Activated CD4-positive, alpha-beta T cell treated with anti-CD3 and anti-CD28 coated beads, Interleukin-2, amount 50 U/mL, for 24 hours (primary cell): ENCODE measurements around the gene NAA16.
"Not testable (repeated sequence)": the region's sequence is repeated elsewhere in the genome, so short reads cannot be mapped to it uniquely, and the experiment has no call there.

Source experiments
- DNase-seq, 2 donors: peaks; one replicate each; pipeline ENCODE4 v3.0.0-alpha.2; 2020; ENCODE audit warnings: low read depth in 1 of 2, low spot score in 1 of 2

The NAA16 gene

GRCh38 chr13:41352935-41353840 is 42.1 kb downstream of the NAA16 start:
- DNase-seq = peak in 1 of 2 donors; percentile 41

- no peak for DNase-seq
Observed at GRCh38 chr13:41354416-41354815, 43.3 kb downstream of the NAA16 start.

DNA sequence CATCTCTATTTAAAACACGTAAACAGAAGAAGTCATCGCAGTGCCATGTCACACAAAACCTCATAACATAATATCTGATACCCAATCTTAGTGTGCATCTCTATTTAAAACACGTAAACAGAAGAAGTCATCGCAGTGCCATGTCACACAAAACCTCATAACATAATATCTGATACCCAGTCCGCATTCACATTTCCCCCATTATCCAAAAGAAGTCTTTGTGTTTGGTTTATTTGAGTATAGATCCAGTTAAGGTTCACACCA is 45.2 kb downstream of the NAA16 start:
- not testable (repeated sequence) for DNase-seq

GRCh38 chr13:41356786-41357185 is 45.7 kb downstream of the NAA16 start:
- DNase-seq = no peak

GRCh38 chr13:41361491-41361890 is 50.4 kb downstream of the NAA16 start:
- DNase-seq = no peak

DNA sequence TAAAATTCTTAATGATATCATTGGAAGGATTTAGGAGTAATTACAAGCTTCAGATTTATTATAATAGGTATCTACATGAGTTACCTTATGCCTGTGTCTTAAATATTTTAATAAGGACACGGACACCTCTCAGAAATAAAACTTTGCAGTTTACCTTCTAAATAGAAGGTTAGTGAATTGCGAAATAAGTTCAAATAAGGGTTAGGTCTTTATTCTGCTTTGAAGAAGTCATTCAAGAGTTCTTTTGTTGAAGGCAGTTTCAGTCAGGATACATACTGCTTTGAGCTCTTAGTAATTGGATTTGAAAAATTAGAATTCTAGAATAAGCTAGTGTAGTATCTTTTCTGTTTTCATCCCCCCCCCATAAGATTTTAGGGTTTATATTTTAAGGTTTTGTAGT is 53.0 kb downstream of the NAA16 start:
- DNase-seq = no peak

- no peak for DNase-seq
Observed at GRCh38 chr13:41365631-41366030, 54.6 kb downstream of the NAA16 start.

- DNase-seq = no peak
Observed at GRCh38 chr13:41370736-41371135, 59.7 kb downstream of the NAA16 start.

GRCh38 chr13:41377446-41377845 is 66.4 kb downstream of the NAA16 start:
- DNase-seq = no peak

DNA sequence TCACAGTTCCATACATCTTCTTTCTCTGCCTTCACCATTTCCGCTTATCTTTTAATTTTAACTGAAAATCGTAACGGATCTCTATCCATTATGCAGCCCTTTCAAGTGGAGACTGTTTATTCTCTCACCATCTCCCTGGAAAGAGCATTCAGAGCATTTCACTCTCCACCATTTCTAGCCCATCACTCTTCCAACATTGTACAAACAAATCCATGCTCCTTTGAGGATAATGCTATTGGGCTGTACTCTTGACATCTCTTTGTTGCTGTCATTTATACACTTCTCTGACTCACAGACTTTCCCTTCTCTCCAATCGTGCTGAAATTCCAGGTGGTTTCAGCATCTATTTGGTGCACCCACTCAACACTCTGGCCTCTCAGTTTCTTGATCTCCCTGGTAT is 71.4 kb downstream of the NAA16 start:
- no peak for DNase-seq

DNA sequence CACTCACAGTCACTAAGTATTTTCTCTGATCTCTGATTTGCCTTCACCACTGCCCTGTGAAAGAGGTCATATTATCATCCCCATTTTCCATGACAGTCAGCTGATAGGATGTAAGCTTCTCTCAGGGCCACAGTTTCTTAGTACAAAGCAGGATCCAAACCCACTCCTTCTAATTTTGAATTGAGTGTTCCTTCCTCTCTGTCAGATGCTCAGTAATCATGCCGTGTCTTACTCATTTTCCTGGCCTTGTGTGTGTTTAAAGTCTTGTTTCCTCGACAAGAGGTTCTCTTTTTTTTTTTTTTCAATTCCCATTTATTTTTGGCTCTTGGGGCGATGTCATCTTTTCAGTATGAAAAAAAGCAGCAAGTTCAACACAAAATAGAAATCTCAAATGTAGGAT is 72.3 kb downstream of the NAA16 start:
- no peak for DNase-seq

- no peak for DNase-seq
Observed at GRCh38 chr13:41384749-41385503, 73.9 kb downstream of the NAA16 start.

DNA sequence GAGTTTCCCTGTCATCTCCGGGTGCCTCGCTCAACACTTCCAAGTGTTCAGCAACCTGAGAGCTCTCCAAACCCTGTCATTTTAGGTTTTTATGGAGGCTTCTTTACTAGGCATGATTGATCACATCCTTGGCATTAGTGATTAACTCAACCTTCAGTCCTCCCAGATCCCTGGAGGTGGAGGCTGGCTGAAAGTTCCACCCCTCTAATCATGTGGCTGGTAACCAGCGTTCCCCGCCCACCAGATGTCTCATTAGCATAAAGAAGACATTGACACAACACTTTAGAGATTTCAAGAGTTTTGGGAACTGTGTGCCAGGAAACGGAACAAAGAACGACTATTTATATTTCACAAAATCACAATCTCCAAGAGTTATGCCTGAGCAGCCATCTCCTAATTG is 75.1 kb downstream of the NAA16 start:
- DNase-seq = no peak

DNA sequence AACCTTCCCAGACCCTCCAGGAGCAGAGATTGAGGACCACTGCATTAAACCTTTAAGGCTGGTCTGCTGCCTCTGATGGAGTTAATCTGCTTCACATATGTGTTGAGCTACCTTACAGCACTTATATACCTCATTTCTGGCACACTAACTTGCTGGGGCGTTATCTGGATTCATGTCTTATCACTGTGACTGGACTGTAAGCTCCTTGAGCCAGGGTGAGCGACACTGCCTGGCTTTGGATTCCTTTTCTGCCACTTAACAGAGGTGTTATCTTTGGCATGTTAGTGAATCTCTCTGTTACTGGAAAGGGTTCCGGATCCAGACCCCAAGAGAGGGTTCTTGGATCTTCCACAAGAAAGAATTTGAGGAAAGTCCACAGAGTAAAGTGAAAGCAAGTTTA is 76.5 kb downstream of the NAA16 start:
- DNase-seq = no peak

GRCh38 chr13:41388143-41388881 is 77.2 kb downstream of the NAA16 start:
- DNase-seq = no peak

- DNase-seq = no peak
Observed at GRCh38 chr13:41389580-41389979, 78.5 kb downstream of the NAA16 start.

DNA sequence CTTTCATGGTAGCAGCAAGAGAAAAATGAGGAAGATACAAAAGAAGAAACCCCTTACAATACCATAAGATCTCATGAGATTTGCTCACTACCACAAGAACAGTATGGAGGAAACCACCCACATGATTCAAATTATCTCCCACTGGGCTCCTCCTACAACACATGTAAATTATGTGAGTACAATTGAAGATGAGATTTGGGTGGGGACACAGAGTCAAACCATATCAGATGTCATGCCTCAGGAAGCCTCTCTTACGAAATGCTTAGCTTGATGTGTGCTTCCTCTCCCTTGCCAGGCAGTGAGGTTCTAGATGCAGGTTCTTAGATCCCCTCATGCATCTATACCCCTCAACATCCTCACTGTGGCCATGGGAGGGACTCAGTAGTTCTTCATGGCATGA is 83.1 kb downstream of the NAA16 start:
- DNase-seq = no peak

DNA sequence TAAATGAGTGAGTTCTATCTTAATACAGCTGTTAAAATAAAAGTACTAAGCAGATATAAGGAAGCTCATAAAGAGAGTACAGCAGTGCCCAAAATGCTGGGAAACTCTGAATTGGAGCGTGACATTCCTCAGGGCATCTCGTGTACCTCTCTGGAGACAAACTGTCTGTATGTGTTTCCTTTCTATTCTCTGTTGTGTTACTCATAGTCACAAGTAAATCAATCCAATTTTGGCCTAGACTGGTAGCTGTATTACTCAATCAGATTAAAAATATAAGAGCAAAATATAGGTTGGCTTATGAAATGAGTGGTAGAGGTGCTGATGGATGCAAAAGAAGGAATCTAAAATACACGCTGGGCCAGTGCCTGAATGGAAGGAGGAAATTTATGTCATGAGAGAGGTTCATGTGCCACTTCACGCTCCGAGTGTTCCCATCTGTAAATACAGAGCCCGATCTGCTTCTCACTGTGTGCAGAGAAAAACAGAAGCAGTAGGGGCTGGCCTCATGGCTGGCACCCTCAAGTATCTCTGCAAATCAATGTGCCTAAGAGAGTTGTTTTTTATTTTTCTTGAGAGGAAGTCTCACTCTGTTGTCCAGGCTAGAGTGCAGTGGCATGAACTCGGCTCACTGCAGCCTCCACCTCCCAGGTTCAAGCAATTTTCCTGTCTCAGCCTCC is 87.6 kb downstream of the NAA16 start:
- DNase-seq = no peak

DNA sequence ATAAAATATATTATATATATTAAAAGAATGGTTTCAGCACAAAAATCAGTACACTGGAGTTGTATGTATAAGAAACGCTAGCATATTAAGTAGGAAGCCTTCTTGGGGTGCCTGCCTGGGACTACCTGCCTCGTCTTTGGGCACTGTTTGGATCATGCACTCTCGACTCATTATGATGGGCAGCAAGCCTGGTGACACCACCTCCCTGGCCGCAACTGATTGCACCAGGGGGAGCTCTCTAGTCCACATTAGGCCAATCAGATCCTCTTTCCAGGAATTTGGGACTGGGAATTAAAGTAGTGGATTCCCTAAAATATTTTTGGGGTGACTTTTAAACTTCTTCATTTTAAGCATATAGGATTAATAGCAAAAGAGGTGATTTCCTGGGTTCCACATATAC is 90.3 kb downstream of the NAA16 start:
- no peak for DNase-seq

DNA sequence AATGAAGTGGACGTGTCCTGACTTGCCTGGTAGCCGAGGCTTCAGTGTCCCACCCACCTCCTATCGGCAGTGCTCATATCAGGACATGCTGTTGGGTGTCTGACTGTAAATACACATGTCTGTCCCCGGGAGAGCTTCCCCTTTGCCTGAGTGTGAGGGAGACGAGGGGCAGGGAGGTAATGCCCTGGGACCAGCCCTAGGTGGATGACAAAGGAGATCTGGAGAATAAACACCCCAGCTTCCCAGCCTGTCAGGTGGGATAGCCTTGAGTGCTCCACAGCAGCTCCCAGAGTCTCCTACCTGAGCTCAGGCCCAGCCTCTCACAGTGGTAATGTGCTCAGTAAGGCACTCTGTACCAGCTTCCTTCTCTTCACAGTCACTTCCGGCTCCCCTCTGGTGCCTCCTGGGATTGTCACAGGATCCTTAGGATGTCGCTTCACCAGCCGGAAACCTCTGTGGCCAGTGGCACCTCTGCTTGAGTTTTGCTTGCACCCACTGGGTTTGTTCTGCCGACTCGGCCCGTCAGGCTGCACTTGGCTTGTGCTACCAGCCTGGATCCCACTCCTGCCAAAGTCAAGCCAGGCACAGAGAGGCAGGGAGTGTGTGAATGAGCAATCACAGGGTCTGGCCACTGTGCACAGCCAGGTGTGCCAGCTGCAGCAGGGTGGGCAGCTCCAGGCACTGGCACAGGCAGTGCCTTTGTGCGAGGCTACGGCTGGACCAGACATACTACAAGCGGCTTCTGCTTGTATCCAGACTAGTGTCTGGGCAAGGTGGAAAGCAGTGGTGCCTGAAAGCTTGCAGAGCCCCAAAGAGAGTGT is 91.8 kb downstream of the NAA16 start:
- DNase-seq = no peak

- DNase-seq = no peak
Observed at GRCh38 chr13:41403983-41404382, 92.9 kb downstream of the NAA16 start.
